HG02678 (cell line): ENCODE measurements around the gene UNC13A.
"Not testable (repeated sequence)": the region's sequence is repeated elsewhere in the genome, so short reads cannot be mapped to it uniquely, and the experiment has no call there.

Experiments
- ATAC-seq: cut with Tn5 transposase; IDR thresholded peaks from one replicate; pipeline ENCODE4 v1.9.1; 2021; ENCODE audit warnings: mild to moderate bottlenecking, moderate library complexity; ENCODE audit not compliant: unreplicated experiment

The UNC13A gene

DNA sequence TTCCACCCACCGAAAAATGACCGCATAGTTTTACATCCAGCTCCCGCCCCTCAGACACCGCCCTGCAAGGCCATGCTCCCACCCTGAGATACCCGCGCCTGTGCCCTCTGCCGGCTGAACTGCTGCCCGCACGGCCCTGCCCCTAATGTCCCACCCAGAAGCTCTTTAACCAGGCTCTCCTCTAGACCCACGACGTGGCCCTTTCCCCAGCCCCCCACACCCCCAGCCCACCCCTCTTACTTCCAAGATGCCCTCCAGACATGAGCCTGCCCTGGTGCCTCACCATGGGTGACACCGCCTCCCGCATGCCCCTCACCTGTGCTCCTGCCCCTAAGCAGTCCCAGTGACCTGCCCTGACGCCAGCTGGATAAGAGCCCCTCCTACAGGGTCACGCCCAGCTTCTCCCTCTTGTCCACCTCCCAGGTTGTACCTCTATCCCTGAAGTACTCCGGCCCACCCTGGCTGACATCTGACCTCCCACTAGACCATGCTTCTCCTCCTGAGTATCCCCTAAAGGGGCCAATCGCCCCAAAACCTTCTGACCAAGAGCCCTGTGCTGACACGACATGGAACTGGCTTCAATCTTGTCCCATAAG lies 81.5 kb downstream of the UNC13A start:
- ATAC-seq: peak; percentile 14

DNA sequence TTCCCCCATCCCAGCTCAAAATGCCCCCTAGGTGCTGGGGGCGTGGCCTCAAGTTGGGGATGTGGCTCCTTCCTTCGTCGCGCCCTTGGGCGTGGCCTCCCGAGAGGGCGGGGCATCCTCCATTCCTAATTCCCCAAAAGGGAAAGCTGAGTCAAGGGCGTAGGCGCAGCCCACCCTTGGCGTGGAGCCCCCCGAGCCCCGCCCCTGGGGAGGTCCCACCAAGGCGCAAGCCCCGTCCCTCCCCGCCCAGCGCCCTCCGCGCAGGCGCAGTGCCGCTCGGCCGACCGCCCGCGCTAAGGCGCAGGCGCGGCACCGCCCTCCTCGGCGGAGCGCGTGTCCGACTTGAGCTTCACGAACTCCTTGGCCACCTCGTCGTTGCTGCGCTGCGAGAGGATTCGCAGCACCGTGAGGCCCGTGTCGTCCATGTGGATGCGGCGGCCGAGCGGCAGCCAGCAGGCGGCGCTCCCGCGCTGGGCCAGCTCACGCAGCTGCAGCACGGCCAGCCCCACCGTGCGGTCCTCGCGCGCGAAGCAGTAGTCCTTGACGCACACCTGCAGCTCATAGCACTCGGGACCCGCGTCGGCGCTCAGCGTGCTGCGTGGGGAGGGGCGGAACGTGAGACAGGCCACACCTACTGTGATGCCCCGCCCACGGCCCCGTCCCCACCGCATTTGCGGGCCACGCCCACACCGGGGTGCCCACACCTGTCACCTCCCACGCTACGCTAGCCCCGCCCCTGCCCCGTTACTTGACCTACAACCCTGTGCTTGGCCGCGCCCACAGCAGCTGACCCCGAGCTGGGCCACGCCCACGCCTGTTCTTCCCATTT lies 82.2 kb downstream of the UNC13A start:
- peak; percentile 66 for ATAC-seq

DNA sequence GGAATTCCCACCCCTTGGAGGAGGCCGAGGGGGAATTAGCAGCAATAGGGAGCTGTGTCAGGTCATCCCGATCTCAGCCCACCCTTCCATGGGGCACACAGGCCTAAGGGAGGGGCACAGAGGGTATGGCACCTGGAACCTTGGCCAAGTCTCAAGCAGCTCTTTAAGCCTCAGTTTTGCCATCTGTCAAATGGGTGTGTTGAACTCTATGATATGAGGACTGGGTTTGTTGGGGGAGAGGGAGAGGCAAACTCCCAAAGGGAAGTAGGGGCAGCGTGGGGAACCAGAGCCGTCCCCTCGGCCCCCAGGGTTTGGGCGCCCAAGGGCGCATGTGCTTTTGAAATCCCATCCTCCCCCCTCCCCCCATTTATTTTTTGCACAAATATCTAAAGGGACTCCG lies 83.0 kb downstream of the UNC13A start:
- ATAC-seq: no peak

DNA sequence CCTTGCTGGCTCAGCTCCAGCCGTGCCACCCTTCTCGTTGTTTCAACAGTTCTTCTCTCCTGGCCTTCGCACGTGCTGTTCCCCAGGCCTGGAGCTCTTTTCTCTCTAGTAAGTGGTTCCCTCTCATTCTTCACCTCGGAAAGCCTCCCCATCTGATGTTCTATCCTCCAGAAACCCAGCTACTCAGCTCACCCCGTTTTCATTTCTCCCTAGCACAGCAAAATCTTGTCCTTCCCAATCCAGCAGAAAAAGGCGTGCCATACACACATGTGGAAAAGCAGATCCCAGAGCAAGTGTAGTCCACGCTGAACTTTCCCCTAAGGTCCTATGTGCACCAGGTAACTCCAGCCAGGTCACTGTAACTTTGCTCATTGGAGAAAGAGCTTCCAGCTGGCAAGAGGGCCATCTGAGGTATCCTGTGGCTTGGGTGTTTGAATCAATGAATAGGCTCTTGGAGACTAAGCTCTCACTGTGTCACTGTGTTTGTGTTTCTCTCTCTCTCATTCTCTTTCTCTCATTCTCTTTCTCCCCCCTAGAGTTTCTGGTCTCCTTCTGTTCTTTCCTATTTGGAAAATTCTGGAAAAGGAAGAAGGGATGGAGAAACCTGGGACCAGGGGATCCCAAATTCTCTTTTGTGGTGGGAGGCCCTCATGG lies 83.7 kb downstream of the UNC13A start:
- no peak for ATAC-seq

DNA sequence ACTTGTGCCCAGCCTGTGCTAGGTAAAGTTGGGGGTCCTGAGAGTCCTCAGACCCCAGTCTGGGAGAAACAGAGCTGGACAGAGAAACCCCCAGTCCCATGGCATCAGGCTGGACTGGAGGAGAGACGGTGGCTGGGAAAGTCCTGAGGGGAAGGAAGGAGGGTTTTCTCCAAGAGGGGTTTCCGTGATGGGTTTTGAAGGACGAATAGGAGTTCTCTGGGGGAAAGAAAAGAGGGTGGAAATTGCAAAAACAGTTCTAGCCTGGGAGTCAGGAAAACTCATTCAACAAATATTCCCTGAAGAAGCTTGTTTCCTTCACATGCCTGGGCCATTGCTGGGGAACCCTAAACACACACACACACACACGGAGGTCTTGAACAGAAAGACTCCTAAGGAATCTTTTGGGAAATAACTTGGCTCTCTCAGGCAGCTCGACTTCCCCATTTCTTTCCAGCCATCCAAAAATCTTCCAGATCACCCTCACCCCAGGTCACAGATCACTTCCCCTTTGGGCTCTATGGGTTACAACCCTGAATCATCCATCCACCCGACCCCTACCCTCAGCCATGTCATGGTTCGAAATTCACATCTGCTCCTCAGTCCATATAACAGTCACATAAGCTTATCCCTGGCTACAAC lies 85.2 kb downstream of the UNC13A start:
- ATAC-seq: no peak

DNA sequence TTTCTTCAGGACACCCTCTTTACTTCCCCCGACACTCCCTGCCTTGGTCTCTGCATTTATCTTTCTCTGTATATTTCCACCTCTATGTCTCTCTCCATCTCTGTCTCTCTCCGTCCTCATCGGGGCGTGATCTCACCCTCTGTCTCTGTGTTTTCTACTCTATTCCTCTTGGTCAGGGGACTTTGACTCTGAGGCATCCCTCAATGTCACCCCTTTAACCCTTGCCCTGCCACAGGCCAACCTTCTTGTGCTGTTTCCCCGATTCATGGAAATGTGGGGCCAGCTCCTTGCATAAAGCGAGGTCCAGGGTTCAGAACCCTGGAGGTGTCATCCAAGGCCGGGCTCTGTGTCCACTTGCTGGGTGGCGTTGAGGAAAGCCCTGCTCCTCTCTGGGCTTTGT lies 85.9 kb downstream of the UNC13A start:
- ATAC-seq: no peak

DNA sequence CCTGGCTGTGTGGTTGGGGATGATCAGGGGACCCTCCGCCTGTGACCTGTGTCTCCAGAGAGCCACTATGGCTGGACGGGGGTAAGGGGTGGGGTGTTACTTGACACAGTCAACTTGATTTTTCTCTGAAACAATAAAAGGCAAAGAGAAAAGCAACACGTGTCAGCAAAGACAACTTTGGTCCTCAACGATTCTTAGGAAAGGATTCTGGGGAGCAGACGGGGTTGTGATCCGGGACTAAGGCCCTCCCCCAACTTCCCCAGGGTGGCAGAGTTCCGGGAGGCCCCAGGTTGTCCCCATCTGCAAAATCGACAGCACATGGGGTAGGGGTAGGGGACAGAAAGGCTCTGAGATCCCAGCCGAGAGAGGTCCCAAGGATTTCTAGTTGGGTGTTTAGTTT lies 86.5 kb downstream of the UNC13A start:
- ATAC-seq: no peak

DNA sequence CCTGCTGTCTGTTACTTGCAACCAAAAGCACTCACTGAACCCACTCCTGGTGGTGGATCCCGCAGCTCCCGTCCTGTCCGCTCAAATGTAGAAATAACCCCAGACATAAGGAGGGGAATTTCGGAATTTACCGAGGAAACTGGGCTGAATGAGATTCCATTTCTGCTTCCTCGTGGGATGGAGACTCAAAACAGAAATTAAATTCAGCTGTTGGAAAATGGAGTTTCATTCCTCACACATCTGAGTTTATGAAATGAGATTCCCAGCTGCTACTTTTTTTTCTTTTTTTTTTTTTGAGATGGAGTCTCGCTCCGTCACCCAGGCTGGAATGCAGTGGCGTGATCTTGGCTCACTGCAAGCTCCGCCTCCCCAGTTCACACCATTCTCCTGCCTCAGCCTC lies 88.4 kb downstream of the UNC13A start:
- ATAC-seq: no peak

DNA sequence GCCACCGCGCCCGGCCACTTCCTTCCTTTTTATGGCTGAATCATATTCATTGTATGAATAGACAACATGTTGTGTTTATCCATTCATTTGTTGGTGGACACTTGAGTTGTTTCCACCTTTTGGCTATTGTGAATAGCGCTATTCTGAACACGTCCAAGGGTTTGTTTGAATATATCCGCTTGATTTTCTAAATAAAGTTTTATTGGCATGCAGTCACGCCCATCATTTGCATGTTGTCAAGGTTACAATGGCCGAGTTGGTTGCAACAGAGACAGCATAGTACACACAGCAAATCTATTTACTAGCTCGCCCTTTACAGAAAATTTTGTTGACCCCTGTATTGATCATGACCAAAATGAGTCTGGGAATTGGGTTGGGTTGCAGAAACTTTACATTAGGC lies 89.2 kb downstream of the UNC13A start:
- no peak for ATAC-seq

DNA sequence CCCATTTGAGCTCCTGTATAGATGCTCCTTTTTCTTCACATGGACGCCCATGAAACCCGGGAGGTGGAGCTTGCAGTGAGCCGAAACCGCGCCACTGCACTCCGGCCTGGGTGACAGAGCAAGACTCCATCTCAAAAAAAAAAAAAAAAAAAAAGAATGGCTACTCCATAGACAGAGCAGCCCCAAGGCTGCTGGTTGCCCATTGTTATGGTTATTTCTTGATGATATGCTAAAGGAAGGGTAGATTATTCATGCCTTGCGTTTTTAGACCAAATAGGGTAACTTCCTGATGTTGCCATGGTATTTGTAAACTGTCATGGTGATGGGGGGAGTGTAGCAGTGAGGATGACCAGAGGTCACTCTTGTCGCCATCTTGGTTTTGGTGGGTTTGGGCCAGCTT lies 90.1 kb downstream of the UNC13A start:
- ATAC-seq: not testable (repeated sequence)

DNA sequence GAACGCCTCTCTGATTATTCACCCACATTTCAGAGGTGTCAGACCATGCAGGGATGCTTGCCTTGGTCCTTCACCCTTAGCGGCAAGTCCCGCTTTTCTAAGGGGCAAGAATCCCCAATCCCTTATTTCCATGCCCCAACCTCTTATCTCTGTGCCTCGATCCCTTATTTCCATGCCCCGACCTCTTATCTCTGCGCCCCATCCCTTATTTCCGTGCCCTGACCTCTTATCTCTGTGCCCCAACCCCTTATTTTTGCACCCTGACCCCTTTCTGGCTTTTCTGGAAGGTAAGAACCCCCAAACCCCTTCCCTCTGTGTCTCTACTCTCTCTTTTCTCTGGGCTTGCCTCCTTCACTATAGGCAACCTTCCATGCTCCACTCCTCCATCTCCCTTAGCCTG lies 93.9 kb downstream of the UNC13A start:
- ATAC-seq: not testable (repeated sequence)

DNA sequence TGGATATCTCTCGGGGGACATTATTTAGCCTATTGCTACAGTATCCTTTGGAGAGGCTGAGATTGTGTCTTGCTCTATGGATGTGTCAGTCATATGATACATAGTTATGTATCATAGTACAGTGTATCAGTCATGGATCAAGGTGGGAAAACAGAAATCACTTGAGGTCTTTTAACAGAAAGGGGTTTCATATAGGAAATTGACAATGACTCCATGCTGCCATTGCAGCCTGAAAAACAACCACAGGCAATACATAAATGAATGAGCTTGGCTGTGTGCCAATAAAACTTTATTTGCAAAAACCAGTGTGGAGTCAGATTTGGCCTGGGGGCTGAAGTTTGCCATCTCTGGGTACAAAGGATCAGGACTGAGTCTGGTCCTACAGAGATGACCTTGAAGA lies 97.3 kb downstream of the UNC13A start:
- ATAC-seq: no peak

DNA sequence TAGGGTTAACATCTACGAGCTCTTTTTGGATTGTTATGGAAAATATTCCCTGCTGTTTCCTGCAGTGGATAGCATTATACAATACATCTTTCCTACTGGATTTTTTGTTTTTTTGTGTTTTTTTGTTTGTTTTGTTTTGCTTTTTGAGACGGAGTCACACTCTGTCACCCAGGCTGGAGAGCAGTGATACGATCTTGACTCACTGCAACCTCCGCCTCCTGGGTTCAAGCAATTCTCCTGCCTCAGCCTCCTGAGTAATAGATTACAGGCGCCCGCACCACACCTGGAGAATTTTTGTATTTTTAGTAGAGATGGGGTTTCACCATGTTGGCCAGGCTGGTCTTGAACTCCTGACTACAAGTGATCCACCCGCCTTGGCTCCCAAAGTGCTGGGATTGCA lies 102.8 kb downstream of the UNC13A start:
- ATAC-seq: not testable (repeated sequence)

DNA sequence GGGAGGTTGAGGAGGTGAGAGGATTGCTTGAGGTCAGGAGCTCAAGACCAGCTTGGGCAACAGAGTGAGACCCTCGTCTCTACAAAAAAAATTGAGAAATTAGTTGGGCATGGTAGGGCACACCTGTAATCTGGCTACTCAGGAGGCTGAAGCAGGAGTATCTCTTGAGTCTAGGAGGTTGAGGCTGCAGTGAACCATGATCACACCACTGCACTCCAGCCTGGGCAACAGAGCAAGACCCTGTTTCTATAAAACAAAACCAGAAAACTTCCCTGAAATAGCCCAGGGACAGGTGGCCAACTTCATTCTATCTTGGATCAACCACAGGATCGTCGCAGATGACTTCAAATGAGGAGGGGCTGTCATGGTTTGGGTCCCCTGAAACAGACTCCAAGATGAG lies 104.0 kb downstream of the UNC13A start:
- no peak for ATAC-seq

DNA sequence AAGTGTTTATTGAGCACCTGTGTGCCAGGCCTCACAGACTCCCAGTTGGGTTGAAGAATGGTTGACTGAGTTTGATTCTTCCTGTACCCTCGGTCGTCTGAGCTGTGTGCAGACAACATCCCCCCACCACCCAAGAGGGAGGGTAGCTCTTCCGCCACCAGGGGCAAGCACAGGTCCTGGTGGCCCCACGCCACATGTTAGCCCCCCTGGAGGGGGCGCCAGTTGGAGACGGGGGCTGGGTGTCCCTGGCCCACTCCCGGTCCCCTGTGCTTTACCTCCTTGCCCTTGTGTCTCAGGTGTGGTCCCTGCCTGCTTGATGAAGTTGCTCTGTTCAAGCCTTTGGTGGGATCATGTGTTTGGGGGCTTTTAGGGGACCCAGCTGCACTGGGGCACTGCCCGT lies 105.5 kb downstream of the UNC13A start:
- no peak for ATAC-seq

DNA sequence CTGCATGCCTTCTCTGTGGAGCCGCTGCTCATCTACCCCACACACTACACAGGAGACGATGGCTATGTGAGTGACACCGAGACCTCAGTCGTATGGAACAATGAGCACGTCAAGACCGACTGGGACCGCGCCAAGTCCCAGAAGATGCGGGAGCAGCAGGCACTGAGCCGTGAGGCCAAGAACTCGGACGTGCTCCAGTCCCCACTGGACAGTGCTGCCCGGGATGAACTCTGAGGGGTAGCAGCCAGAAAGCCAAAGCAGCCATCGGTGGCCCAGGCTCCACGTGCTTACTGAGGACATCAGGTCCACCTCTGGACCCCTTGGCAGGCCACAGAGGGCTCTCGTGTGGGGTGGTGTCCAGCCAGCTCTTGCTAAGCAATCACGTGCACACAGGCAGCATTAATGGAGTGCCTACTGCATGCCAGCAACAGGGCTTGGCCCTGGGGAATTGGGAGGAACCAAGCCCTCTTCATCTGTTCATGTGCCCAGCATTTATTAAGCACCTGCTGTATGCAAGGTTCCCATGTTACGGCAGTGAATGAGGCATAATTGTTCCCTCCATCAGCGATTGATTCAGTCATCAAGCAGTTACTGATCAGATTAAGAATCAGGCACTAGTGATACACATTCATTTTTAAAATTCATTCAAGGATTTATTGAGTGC lies 106.8 kb downstream of the UNC13A start:
- ATAC-seq: no peak

DNA sequence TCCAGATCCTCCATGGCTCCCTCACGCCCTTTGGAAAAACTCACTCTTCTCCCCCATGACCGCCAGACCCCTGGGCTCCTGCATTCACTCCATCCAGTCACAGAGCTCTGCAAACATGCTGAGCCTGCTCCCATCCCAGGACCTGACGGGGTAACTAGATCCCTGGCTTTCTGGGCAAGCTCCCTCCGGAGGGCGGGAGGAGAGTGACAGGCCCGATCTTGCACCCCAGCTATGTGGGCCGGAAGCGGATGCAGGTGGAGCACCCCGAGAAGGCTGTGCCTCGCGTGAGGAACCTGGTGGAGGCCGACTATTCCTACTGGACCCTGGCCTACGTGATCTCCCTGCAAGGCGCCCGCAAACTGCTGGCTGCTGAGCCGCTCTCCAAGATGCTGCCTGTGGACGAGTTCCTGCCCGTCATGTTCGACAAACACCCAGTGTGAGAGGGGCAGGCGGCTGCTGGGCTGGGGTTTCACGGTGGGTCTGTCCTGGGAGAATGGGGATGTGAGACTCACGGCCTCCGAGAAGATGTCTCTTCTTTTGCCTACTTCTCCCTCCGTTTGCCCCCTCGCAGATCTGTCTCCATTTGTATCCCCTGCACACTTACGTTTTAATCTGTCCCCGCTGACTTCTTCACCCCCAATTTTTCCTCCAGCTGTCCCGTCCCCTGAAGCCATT lies 107.5 kb downstream of the UNC13A start:
- ATAC-seq: no peak

DNA sequence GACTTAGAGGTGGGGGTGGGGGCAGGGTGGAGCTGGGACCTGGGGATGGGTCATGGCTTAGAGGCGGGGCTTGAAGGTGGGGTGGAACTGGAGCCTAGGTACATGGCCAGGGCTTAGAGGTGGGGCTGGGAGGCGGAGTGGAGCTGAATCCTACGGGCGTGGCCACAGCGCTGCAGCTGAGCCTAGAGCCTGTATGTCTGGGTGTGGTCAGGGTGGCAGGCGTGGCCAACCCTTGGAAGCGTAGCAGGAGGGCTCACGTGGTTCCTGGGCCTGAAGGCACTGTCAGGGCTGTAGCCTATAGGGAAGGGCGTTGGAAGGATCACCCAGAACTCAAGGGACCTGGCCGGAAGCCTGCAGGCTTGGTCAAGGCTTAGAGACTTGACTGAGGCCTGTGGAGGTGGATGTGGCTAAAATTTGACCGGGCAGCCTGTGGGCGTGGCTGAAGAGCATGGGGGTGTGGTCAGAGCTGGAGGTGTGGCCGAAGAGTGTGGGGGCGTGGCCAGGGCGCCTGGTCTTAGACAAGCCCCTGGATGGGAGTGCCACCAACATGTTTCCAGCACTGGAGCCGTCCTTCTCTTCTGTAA lies 108.4 kb downstream of the UNC13A start:
- no peak for ATAC-seq

DNA sequence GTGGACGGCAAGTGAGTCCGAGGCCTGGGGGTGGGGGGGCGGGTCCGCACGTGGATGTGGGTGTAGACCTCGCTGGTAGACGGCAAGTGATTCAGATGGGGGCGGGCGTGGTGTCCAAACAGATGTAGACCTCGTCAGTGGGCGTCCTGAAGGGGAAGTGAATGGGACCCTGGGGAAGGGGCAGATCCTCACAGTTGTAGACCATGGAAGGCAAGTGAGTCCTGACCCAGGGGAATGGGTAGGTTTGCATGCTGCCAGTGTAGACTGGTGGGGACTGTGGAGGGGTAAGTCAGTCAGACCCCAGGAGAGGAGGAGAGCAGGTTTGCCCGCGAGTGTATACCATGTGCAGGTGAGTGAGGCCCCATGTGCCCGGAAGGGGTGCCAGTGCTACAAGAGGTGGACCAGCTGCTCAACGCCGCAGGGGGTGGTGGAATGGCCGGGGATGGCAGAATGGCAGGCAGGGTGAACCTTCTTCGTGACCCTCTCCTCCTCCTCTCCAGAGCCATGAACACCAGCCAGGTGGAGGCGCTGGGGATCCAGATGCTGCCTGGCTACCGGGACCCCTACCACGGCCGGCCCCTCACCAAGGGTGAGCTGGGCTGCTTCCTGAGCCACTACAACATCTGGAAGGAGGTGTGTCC lies 110.6 kb downstream of the UNC13A start:
- ATAC-seq: no peak
